HEK293 (cell line): ENCODE measurements around the gene UBE2M.

Experiments
- CTCF ChIP-seq: fragments of 450-650 bp; formaldehyde crosslinking; IDR thresholded peaks from 2 replicates; pipeline ENCODE4 v1.5.1; 2016; ENCODE audit warnings: missing biosample characterization, missing genetic modification characterization
- MZF1 ChIP-seq: fragments of 450-650 bp; formaldehyde crosslinking; IDR thresholded peaks from 2 replicates; pipeline ENCODE4 v1.5.1; 2017; ENCODE audit warnings: missing biosample characterization, missing genetic modification characterization, borderline replicate concordance
- ZNF112 ChIP-seq: fragments of 450-650 bp; formaldehyde crosslinking; IDR thresholded peaks from 2 replicates; pipeline ENCODE4 v1.5.0; 2017; ENCODE audit warnings: missing biosample characterization, missing genetic modification characterization
- ZNF239 ChIP-seq: fragments of 450-650 bp; formaldehyde crosslinking; IDR thresholded peaks from 2 replicates; pipeline ENCODE4 v1.5.1; 2016; ENCODE audit warnings: missing biosample characterization, missing genetic modification characterization
- ZNF362 ChIP-seq: fragments of 450-650 bp; formaldehyde crosslinking; IDR thresholded peaks from 2 replicates; pipeline ENCODE4 v1.5.1; 2016; ENCODE audit warnings: missing biosample characterization, missing genetic modification characterization
- ZNF596 ChIP-seq: fragments of 450-650 bp; IDR thresholded peaks from 2 replicates; pipeline ENCODE4 v1.5.0; 2018; ENCODE audit warnings: missing biosample characterization, mild to moderate bottlenecking, missing genetic modification characterization, moderate library complexity
- ZNF792 ChIP-seq: fragments of 450-650 bp; formaldehyde crosslinking; IDR thresholded peaks from 2 replicates; pipeline ENCODE4 v1.5.1; 2016; ENCODE audit warnings: missing biosample characterization, missing genetic modification characterization

- TF ChIP-seq ZNF112 (tag by site-specific recombination) = no peak
- no peak for TF ChIP-seq ZNF362
- TF ChIP-seq ZNF596 (tag by site-specific recombination) = no peak
- TF ChIP-seq ZNF239 (tag by site-specific recombination) = no peak
- no peak for TF ChIP-seq CTCF (tag by site-specific recombination)
- TF ChIP-seq ZNF792 (tag by site-specific recombination) = no peak
- no peak for TF ChIP-seq MZF1 (tag by site-specific recombination)
Observed at GRCh38 chr19:58535857-58536256, 22.6 kb downstream of the UBE2M start.
